Muscle layer of duodenum (tissue), 2 donors: Measurements from ENCODE around the gene PTOV1.

ENCODE experiments used
- H3K27ac ChIP-seq: one replicate; pipeline ENCODE4 v1.7.0; 2013; ENCODE audit warnings: mild to moderate bottlenecking, low read length
- H3K27me3 ChIP-seq: one replicate; pipeline ENCODE4 v1.7.0; 2013; ENCODE audit warnings: low read depth, mild to moderate bottlenecking, control low read depth, low read length
- H3K36me3 ChIP-seq, 2 donors: one replicate each; pipeline ENCODE4 v1.7.0; 2013; ENCODE audit warnings: low read length in 2 of 2, control low read depth in 1 of 2, mild to moderate bottlenecking in 1 of 2; ENCODE audit not compliant: insufficient read depth in 2 of 2, control insufficient read depth in 1 of 2
- H3K4me1 ChIP-seq, 2 donors: one replicate each; pipeline ENCODE4 v1.7.0; 2013; ENCODE audit warnings: low read length in 2 of 2, mild to moderate bottlenecking in 2 of 2, control low read depth in 1 of 2, moderate library complexity in 1 of 2; ENCODE audit not compliant: insufficient read depth in 2 of 2, control insufficient read depth in 1 of 2
- H3K4me3 ChIP-seq, 2 donors: one replicate each; pipeline ENCODE4 v1.7.0; 2013; ENCODE audit warnings: low read length in 2 of 2, low read depth in 1 of 2, mild to moderate bottlenecking in 1 of 2
- H3K9me3 ChIP-seq, 2 donors: one replicate each; pipeline ENCODE4 v1.7.0; 2013; ENCODE audit warnings: low read length in 2 of 2, control low read depth in 1 of 2, mild to moderate bottlenecking in 1 of 2; ENCODE audit not compliant: control insufficient read depth in 1 of 2
- donor health status: healthy.

PTOV1 gene

GRCh38 chr19:49855676-49856573 is 5.0 kb downstream of the PTOV1 start:
- Histone ChIP-seq H3K4me3 (no peak overlapping the region), H3K36me3 (peaks cover 5 to 56% of the 10 kb centered on the region in 2 donors), H3K9me3 (no peaks in the 10 kb centered on the region), H3K4me1 (peaks cover 11 to 21% of the 10 kb centered on the region in 2 donors), H3K27ac (no peak overlapping the region), H3K27me3 (no peaks in the 10 kb centered on the region)

- Histone ChIP-seq H3K27me3 (no peaks in the 10 kb centered on the region), H3K4me3 (no peak overlapping the region), H3K4me1 (peaks cover 11 to 21% of the 10 kb centered on the region in 2 donors), H3K27ac (no peak overlapping the region), H3K9me3 (no peaks in the 10 kb centered on the region), H3K36me3 (peaks cover 7 to 62% of the 10 kb centered on the region in 2 donors)
Measured at GRCh38 chr19:49856574-49857021, 5.6 kb downstream of the PTOV1 start.

GRCh38 chr19:49857061-49857837 is 6.3 kb downstream of the PTOV1 start:
- peaks cover 7 to 15% of the 10 kb centered on the region in 2 donors for H3K4me1 ChIP-seq
- no peak overlapping the region for H3K4me3 ChIP-seq

GRCh38 chr19:49857838-49858087 is 6.8 kb downstream of the PTOV1 start:
- no peak overlapping the region for H3K27ac ChIP-seq
- H3K36me3 ChIP-seq: peaks cover 7 to 66% of the 10 kb centered on the region in 2 donors
- H3K9me3 ChIP-seq: no peaks in the 10 kb centered on the region
- peaks cover 2 to 10% of the 10 kb centered on the region in 2 donors for H3K4me1 ChIP-seq
- no peaks in the 10 kb centered on the region for H3K27me3 ChIP-seq
- H3K4me3 ChIP-seq: no peak overlapping the region

More at GRCh38 chr19:49857061-49857837, 6.3 kb downstream of the PTOV1 start:
- peaks cover 7 to 66% of the 10 kb centered on the region in 2 donors for H3K36me3 ChIP-seq
- H3K27me3 ChIP-seq: no peaks in the 10 kb centered on the region
- H3K9me3 ChIP-seq: no peaks in the 10 kb centered on the region
- H3K27ac ChIP-seq: no peak overlapping the region

GRCh38 chr19:49858088-49858985 is 7.4 kb downstream of the PTOV1 start:
- Histone ChIP-seq H3K4me1 (peaks cover 0 to 5% of the 10 kb centered on the region in 2 donors), H3K4me3 (no peak overlapping the region), H3K9me3 (no peaks in the 10 kb centered on the region), H3K36me3 (peaks cover 9 to 70% of the 10 kb centered on the region in 2 donors), H3K27me3 (no peaks in the 10 kb centered on the region), H3K27ac (no peak overlapping the region)

GRCh38 chr19:49859682-49860335 is 8.8 kb downstream of the PTOV1 start:
- Histone ChIP-seq H3K4me3 (no peak overlapping the region), H3K36me3 (peaks cover 18 to 79% of the 10 kb centered on the region in 2 donors), H3K4me1 (peaks cover 0 to under 1% of the 10 kb centered on the region in 2 donors), H3K27me3 (no peaks in the 10 kb centered on the region), H3K27ac (no peak overlapping the region), H3K9me3 (no peaks in the 10 kb centered on the region)

- H3K27me3 ChIP-seq: no peaks in the 10 kb centered on the region
- H3K4me1 ChIP-seq: peaks cover 0 to 8% of the 10 kb centered on the region in 2 donors
- no peak overlapping the region for H3K27ac ChIP-seq
- H3K36me3 ChIP-seq: peaks cover 18 to 73% of the 10 kb centered on the region in 2 donors
- no peak overlapping the region for H3K4me3 ChIP-seq
- no peaks in the 10 kb centered on the region for H3K9me3 ChIP-seq
Measured at GRCh38 chr19:49860336-49861102, 9.6 kb downstream of the PTOV1 start.

GRCh38 chr19:49861107-49861506 is 10.1 kb downstream of the PTOV1 start:
- H3K27me3 ChIP-seq: no peaks in the 10 kb centered on the region
- H3K4me3 ChIP-seq: no peak overlapping the region
- H3K9me3 ChIP-seq: no peaks in the 10 kb centered on the region
- no peak overlapping the region for H3K27ac ChIP-seq
- peaks cover 18 to 67% of the 10 kb centered on the region in 2 donors for H3K36me3 ChIP-seq
- H3K4me1 ChIP-seq: peaks cover 0 to 14% of the 10 kb centered on the region in 2 donors

- no peak overlapping the region for H3K4me3 ChIP-seq
- peaks cover 18 to 62% of the 10 kb centered on the region in 2 donors for H3K36me3 ChIP-seq
Measured at GRCh38 chr19:49861541-49862378, 10.8 kb downstream of the PTOV1 start.

More at GRCh38 chr19:49861541-49862378, 10.8 kb downstream of the PTOV1 start:
- peaks cover 0 to 20% of the 10 kb centered on the region in 2 donors for H3K4me1 ChIP-seq
- no peak overlapping the region for H3K27ac ChIP-seq
- H3K9me3 ChIP-seq: no peaks in the 10 kb centered on the region
- H3K27me3 ChIP-seq: no peaks in the 10 kb centered on the region
